ENCODE data around the gene MORN3.
"Not testable (repeated sequence)": the region's sequence is repeated elsewhere in the genome, so short reads cannot be mapped to it uniquely, and the experiment has no call there.

DNA sequence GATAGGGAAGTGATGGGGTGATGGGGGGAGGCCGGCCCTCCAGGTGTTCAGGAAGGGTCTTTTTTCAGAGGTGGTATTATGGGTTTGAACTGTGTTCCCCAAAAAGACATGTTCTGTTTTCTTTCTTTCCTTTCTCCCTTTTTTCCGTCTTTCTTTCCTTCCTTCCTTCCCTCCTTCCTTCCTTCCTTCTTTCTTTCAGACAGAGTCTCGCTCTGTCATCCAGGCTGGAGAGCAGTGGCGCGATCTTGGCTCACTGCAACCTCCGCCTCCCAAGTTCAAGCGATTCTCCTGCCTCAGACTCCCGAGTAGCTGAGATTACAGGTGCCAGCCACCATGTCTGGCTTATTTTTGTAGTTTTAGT, 39.6 kb upstream of the MORN3 start:
- not testable (repeated sequence) for TF ChIP-seq POLR2AphosphoS5 (IDR thresholded peaks at IDR 0.05; ENCODE audit: low read depth, low read length); SIN3A (IDR thresholded peaks at IDR 0.05; ENCODE audit: borderline replicate concordance, insufficient read depth, low read depth, low read length)
- TF ChIP-seq, protein P1, sequence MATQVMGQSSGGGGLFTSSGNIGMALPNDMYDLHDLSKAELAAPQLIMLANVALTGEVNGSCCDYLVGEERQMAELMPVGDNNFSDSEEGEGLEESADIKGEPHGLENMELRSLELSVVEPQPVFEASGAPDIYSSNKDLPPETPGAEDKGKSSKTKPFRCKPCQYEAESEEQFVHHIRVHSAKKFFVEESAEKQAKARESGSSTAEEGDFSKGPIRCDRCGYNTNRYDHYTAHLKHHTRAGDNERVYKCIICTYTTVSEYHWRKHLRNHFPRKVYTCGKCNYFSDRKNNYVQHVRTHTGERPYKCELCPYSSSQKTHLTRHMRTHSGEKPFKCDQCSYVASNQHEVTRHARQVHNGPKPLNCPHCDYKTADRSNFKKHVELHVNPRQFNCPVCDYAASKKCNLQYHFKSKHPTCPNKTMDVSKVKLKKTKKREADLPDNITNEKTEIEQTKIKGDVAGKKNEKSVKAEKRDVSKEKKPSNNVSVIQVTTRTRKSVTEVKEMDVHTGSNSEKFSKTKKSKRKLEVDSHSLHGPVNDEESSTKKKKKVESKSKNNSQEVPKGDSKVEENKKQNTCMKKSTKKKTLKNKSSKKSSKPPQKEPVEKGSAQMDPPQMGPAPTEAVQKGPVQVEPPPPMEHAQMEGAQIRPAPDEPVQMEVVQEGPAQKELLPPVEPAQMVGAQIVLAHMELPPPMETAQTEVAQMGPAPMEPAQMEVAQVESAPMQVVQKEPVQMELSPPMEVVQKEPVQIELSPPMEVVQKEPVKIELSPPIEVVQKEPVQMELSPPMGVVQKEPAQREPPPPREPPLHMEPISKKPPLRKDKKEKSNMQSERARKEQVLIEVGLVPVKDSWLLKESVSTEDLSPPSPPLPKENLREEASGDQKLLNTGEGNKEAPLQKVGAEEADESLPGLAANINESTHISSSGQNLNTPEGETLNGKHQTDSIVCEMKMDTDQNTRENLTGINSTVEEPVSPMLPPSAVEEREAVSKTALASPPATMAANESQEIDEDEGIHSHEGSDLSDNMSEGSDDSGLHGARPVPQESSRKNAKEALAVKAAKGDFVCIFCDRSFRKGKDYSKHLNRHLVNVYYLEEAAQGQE (IDR thresholded peaks at IDR 0.05; ENCODE audit: insufficient read depth in 1 of 2, low read depth in 2 of 2, low read length in 1 of 2) = not testable (repeated sequence)
- TF ChIP-seq, protein P2, sequence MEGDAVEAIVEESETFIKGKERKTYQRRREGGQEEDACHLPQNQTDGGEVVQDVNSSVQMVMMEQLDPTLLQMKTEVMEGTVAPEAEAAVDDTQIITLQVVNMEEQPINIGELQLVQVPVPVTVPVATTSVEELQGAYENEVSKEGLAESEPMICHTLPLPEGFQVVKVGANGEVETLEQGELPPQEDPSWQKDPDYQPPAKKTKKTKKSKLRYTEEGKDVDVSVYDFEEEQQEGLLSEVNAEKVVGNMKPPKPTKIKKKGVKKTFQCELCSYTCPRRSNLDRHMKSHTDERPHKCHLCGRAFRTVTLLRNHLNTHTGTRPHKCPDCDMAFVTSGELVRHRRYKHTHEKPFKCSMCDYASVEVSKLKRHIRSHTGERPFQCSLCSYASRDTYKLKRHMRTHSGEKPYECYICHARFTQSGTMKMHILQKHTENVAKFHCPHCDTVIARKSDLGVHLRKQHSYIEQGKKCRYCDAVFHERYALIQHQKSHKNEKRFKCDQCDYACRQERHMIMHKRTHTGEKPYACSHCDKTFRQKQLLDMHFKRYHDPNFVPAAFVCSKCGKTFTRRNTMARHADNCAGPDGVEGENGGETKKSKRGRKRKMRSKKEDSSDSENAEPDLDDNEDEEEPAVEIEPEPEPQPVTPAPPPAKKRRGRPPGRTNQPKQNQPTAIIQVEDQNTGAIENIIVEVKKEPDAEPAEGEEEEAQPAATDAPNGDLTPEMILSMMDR (IDR thresholded peaks at IDR 0.05) = not testable (repeated sequence)

Measured in Panc1 (cell line).